ENCODE results near the gene LRIG1.

LRIG1 gene

GRCh38 chr3:66500576-66501482 lies at the start of gene LRIG1:
Gene LRIG1 (minus strand): TSS chr3:66501022. CDS start chr3:66500407, 615 bp downstream.
- DNase-seq, result peak; percentile 94 to 96 (median 96)

GRCh38 chr3:66544619-66545429 lies 44.0 kb upstream of the LRIG1 start:
- no peak for DNase-seq

- DNase-seq, result no peak
Observed at GRCh38 chr3:66542153-66542552, 41.3 kb upstream of the LRIG1 start.

- no peak for DNase-seq
Observed at GRCh38 chr3:66539466-66539989, 38.7 kb upstream of the LRIG1 start.

GRCh38 chr3:66538390-66538789 lies 37.6 kb upstream of the LRIG1 start:
- no peak for DNase-seq

GRCh38 chr3:66537735-66538134 lies 36.9 kb upstream of the LRIG1 start:
- DNase-seq, result no peak

GRCh38 chr3:66536791-66537190 lies 36.0 kb upstream of the LRIG1 start:
- no peak for DNase-seq

GRCh38 chr3:66534304-66534845 lies 33.6 kb upstream of the LRIG1 start:
- DNase-seq, result no peak

- DNase-seq, result no peak
Observed at GRCh38 chr3:66532613-66533012, 31.8 kb upstream of the LRIG1 start.

GRCh38 chr3:66532160-66532587 lies 31.4 kb upstream of the LRIG1 start:
- no peak for DNase-seq

GRCh38 chr3:66531256-66531655 lies 30.4 kb upstream of the LRIG1 start:
- DNase-seq, result no peak

GRCh38 chr3:66527246-66527645 lies 26.4 kb upstream of the LRIG1 start:
- no peak for DNase-seq

- DNase-seq, result no peak
Observed at GRCh38 chr3:66525771-66526170, 24.9 kb upstream of the LRIG1 start.

- no peak for DNase-seq
Observed at GRCh38 chr3:66520724-66521123, 19.9 kb upstream of the LRIG1 start.

GRCh38 chr3:66518644-66519043 lies 17.8 kb upstream of the LRIG1 start:
- DNase-seq, result no peak

- DNase-seq, result no peak
Observed at GRCh38 chr3:66518126-66518525, 17.3 kb upstream of the LRIG1 start.

- no peak for DNase-seq
Observed at GRCh38 chr3:66517241-66517640, 16.4 kb upstream of the LRIG1 start.

GRCh38 chr3:66508461-66508860 lies 7.6 kb upstream of the LRIG1 start:
- no peak for DNase-seq

GRCh38 chr3:66507423-66508260 lies 6.8 kb upstream of the LRIG1 start:
- no peak for DNase-seq

GRCh38 chr3:66506154-66506553 lies 5.3 kb upstream of the LRIG1 start:
- no peak for DNase-seq

- DNase-seq, result no peak
Observed at GRCh38 chr3:66504850-66505641, 4.2 kb upstream of the LRIG1 start.

- DNase-seq, result no peak
Observed at GRCh38 chr3:66502981-66503380, 2.2 kb upstream of the LRIG1 start.
